HUES6 (cell line): ENCODE results near the gene IFIT1B.
A peak's percentile ranks its signal among the peaks of the same experiment; 100 is the strongest.
"Not testable (repeated sequence)": the region's sequence is repeated elsewhere in the genome, so short reads cannot be mapped to it uniquely, and the experiment has no call there.

Experiments used
- H3K27ac ChIP-seq: 2 replicates; pipeline ENCODE4 v1.7.0; 2013; ENCODE audit warnings: low read depth, mild to moderate bottlenecking, low read length, inconsistent platforms
- H3K27me3 ChIP-seq: 2 replicates; pipeline ENCODE4 v1.6.1; 2013; ENCODE audit warnings: low read length; ENCODE audit not compliant: control insufficient read depth, insufficient read depth
- H3K36me3 ChIP-seq: 2 replicates; pipeline ENCODE4 v1.6.1; 2013; ENCODE audit warnings: low read length; ENCODE audit not compliant: control insufficient read depth, insufficient read depth
- H3K4me1 ChIP-seq: 2 replicates; pipeline ENCODE4 v1.6.1; 2013; ENCODE audit warnings: low read length; ENCODE audit not compliant: control insufficient read depth, insufficient read depth
- H3K4me3 ChIP-seq: 2 replicates; pipeline ENCODE4 v1.5.1; 2013; ENCODE audit warnings: low read depth, low read length
- H3K9ac ChIP-seq: one replicate; pipeline ENCODE4 v1.6.1; 2013; ENCODE audit warnings: mild to moderate bottlenecking, low read length
- H3K9me3 ChIP-seq: 2 replicates; pipeline ENCODE4 v1.6.1; 2013; ENCODE audit warnings: low read depth, low read length; ENCODE audit not compliant: control insufficient read depth, insufficient read depth

Gene IFIT1B

GRCh38 chr10:89403043-89403442, 25.2 kb downstream of the IFIT1B start:
- no peak overlapping the region for H3K4me3 ChIP-seq
- H3K27ac ChIP-seq, result no peak overlapping the region
- H3K9ac ChIP-seq, result no peak overlapping the region
- H3K4me1 ChIP-seq, result no peaks in the 10 kb centered on the region
- H3K9me3 ChIP-seq, result peaks cover 6% of the 10 kb centered on the region; the same call in 1 of the 2 replicates
- H3K36me3 ChIP-seq, result no peaks in the 10 kb centered on the region
- no peaks in the 10 kb centered on the region for H3K27me3 ChIP-seq

GRCh38 chr10:89404104-89405047, 26.5 kb downstream of the IFIT1B start:
- Histone ChIP-seq H3K27me3 (no peaks in the 10 kb centered on the region), H3K9ac (no peak overlapping the region), H3K36me3 (no peaks in the 10 kb centered on the region), H3K9me3 (no peaks in the 10 kb centered on the region), H3K4me1 (no peaks in the 10 kb centered on the region), H3K4me3 (no peak overlapping the region), H3K27ac (no peak overlapping the region)

- not testable (repeated sequence) for H3K36me3 ChIP-seq, H3K4me1 ChIP-seq, H3K4me3 ChIP-seq, H3K27me3 ChIP-seq, H3K27ac ChIP-seq, H3K9me3 ChIP-seq, H3K9ac ChIP-seq
Measured at GRCh38 chr10:89406178-89406577, 28.3 kb downstream of the IFIT1B start.

GRCh38 chr10:89407792-89408191, 29.9 kb downstream of the IFIT1B start:
- not testable (repeated sequence) for H3K27me3 ChIP-seq, H3K9me3 ChIP-seq, H3K4me1 ChIP-seq, H3K36me3 ChIP-seq, H3K27ac ChIP-seq, H3K9ac ChIP-seq, H3K4me3 ChIP-seq

- H3K4me1 ChIP-seq, H3K36me3 ChIP-seq, H3K27me3 ChIP-seq, H3K9ac ChIP-seq, H3K9me3 ChIP-seq, H3K27ac ChIP-seq, H3K4me3 ChIP-seq: not testable (repeated sequence)
Measured at GRCh38 chr10:89409282-89409681, 31.4 kb downstream of the IFIT1B start.

- H3K9me3 ChIP-seq, H3K9ac ChIP-seq, H3K4me3 ChIP-seq, H3K27me3 ChIP-seq, H3K27ac ChIP-seq, H3K36me3 ChIP-seq, H3K4me1 ChIP-seq: not testable (repeated sequence)
Measured at GRCh38 chr10:89410551-89410950, 32.7 kb downstream of the IFIT1B start.

GRCh38 chr10:89411135-89411534, 33.3 kb downstream of the IFIT1B start:
- not testable (repeated sequence) for H3K9ac ChIP-seq, H3K36me3 ChIP-seq, H3K4me3 ChIP-seq, H3K27ac ChIP-seq, H3K9me3 ChIP-seq
- Histone ChIP-seq H3K27me3 (peaks cover 13% of the 10 kb centered on the region), H3K4me1 (peaks cover 12% of the 10 kb centered on the region; the same call in 1 of the 2 replicates)

- not testable (repeated sequence) for H3K9me3 ChIP-seq, H3K27ac ChIP-seq, H3K4me3 ChIP-seq, H3K9ac ChIP-seq, H3K36me3 ChIP-seq
- Histone ChIP-seq H3K27me3 (peaks cover 15% of the 10 kb centered on the region), H3K4me1 (peaks cover 13% of the 10 kb centered on the region; the same call in 1 of the 2 replicates)
Measured at GRCh38 chr10:89412276-89412675, 34.4 kb downstream of the IFIT1B start.

- Histone ChIP-seq H3K4me1 (peaks cover 20% of the 10 kb centered on the region), H3K9me3 (0 out of 2 replicates have a peak, but pooled peaks cover 5% of the 10 kb centered on the region), H3K9ac (no peak overlapping the region), H3K27me3 (peaks cover 15% of the 10 kb centered on the region), H3K36me3 (0 out of 2 replicates have a peak, but pooled peaks cover 7% of the 10 kb centered on the region), H3K4me3 (peak overlapping the region; percentile 96), H3K27ac (no peak overlapping the region)
Measured at GRCh38 chr10:89413398-89413912, 35.6 kb downstream of the IFIT1B start.

- H3K27ac ChIP-seq, result 0 out of 2 replicates have a peak within 1 kb of the TSS, but pooled peaks have one; percentile 14
- 0 out of 2 replicates have a peak, but pooled peaks cover 5% of the 10 kb centered on the region for H3K9me3 ChIP-seq
- peaks cover 15% of the 10 kb centered on the region for H3K27me3 ChIP-seq
- H3K4me3 ChIP-seq, result peak within 1 kb of the TSS; percentile 96
- H3K36me3 ChIP-seq, result 0 out of 2 replicates have a peak, but pooled peaks cover 7% of the 10 kb centered on the region
- peak within 1 kb of the TSS; percentile 94 for H3K9ac ChIP-seq
- peaks cover 20% of the 10 kb centered on the region for H3K4me1 ChIP-seq
Measured at GRCh38 chr10:89414146-89414878, 36.5 kb downstream of the IFIT1B start, which contains the start of gene IFIT5. Gene IFIT5 (plus strand): TSS chr10:89414568. CDS start chr10:89414799, 231 bp downstream.
